ENCODE data around the gene SLAMF6. TPM values are rescaled to one million over a fixed set of nuclear protein-coding genes. Genes with fewer than 3 reads are reported as not detected.

SLAMF6 gene
- total and polyA plus RNA-seq, 12 donors: 0.11 to 1.8 (median 0.97) TPM; not detected in 1

DNA sequence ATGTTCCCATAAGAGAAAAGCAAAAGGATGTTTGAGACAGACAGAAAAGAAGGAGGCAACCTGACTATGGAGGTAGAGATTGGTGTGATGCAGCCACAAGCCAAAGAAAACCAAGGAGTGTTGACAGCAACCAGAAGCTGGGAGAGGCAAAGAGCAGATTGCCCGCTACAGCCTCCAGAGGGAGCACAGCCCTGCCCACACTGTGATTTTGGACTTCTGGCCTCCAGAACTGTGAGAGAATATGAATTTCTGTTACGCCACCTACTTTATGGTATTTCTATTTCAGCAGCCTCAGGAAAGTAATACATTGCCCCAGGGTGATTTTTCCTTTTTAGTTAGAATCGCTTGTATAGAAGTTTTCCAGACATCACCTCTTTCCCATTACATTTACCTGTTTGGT, 28.4 kb downstream of the SLAMF6 start:
- no peaks in the 10 kb centered on the region for H3K4me1 ChIP-seq (replicated peaks in 1 of 2)
- no peak overlapping the region for H3K27ac ChIP-seq
- H3K4me3 ChIP-seq: no peak overlapping the region
- no peaks in the 10 kb centered on the region for H3K27me3 ChIP-seq
- DNase-seq: no peak
- no peaks in the 10 kb centered on the region for H3K9me3 ChIP-seq (replicated peaks in 1 of 3)
- TF ChIP-seq, protein P1, sequence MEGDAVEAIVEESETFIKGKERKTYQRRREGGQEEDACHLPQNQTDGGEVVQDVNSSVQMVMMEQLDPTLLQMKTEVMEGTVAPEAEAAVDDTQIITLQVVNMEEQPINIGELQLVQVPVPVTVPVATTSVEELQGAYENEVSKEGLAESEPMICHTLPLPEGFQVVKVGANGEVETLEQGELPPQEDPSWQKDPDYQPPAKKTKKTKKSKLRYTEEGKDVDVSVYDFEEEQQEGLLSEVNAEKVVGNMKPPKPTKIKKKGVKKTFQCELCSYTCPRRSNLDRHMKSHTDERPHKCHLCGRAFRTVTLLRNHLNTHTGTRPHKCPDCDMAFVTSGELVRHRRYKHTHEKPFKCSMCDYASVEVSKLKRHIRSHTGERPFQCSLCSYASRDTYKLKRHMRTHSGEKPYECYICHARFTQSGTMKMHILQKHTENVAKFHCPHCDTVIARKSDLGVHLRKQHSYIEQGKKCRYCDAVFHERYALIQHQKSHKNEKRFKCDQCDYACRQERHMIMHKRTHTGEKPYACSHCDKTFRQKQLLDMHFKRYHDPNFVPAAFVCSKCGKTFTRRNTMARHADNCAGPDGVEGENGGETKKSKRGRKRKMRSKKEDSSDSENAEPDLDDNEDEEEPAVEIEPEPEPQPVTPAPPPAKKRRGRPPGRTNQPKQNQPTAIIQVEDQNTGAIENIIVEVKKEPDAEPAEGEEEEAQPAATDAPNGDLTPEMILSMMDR (IDR thresholded peaks at IDR 0.05): no peak
- TF ChIP-seq POLR2A (IDR thresholded peaks at IDR 0.05): no peak
- no peaks in the 10 kb centered on the region for H3K36me3 ChIP-seq (replicated peaks in 1 of 2)
- 70 to 81% (median 78%) methylated on average over 3 of the region's 3 CpGs for WGBS, 4 donors
- intact Hi-C loops (cut with DNase I): no loop called here

DNA sequence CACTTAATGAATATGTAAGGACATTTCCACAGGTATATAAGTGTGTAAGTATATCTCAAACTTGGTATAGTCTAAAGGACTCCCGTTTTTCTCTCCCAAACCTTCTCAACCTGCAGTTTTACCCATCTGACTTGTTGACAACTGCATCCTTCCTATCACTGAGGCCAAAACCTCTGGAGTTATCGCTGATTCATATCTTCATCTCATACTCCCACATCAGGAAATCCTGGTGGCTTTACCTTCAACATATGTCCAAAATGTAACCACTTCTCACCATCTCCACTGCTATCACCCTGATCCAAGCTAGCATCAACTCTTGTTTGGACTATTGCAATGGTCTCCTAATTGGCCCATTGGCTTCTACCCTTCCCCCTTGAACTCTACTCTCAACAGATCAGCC, 30.4 kb downstream of the SLAMF6 start:
- 59 to 71% (median 64%) methylated on average over 2 of the region's 2 CpGs for WGBS, 4 donors
- Histone ChIP-seq H3K27ac (no peak overlapping the region), H3K4me1 (replicated peaks in 1 of 2) (no peaks in the 10 kb centered on the region), H3K4me3 (no peak overlapping the region), H3K27me3 (no peaks in the 10 kb centered on the region), H3K36me3 (replicated peaks in 1 of 2) (no peaks in the 10 kb centered on the region), H3K9me3 (replicated peaks in 1 of 3) (no peaks in the 10 kb centered on the region)
- no peak for TF ChIP-seq POLR2A (IDR thresholded peaks at IDR 0.05)
- TF ChIP-seq, protein P1 (IDR thresholded peaks at IDR 0.05): no peak
- intact Hi-C loops (cut with DNase I): no loop called here
- no peak for DNase-seq

DNA sequence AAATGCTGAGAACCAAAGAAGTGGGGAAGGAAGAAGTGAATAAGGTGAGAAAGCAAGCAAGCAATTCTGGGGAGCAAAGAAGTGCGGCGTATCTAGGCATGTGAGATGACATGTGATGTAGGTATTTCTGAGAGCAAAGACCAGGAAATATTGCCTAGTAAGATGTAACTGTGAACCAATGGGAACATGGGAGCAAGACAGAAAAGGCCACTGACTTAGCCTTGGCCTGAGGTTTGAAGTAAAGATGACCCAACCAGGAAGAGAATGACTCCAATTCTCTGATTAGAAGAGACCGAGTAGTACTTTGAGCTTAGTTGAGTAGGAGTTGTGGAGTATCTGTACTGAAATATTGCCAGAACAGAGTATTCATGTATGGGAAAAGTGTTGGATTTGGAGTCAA, 31.1 kb downstream of the SLAMF6 start:
- no peak for DNase-seq
- no peaks in the 10 kb centered on the region for H3K9me3 ChIP-seq (replicated peaks in 1 of 3)
- H3K4me3 ChIP-seq: no peak overlapping the region
- no peaks in the 10 kb centered on the region for H3K27me3 ChIP-seq
- no peak overlapping the region for H3K27ac ChIP-seq
- intact Hi-C loops (cut with DNase I): no loop called here
- no peaks in the 10 kb centered on the region for H3K4me1 ChIP-seq (replicated peaks in 1 of 2)
- no peak for TF ChIP-seq POLR2A (IDR thresholded peaks at IDR 0.05)
- TF ChIP-seq, protein P1 (IDR thresholded peaks at IDR 0.05): no peak
- H3K36me3 ChIP-seq (replicated peaks in 1 of 2): no peaks in the 10 kb centered on the region
- 83 to 86% (median 85%) methylated on average over 3 of the region's 3 CpGs for WGBS, 4 donors

DNA sequence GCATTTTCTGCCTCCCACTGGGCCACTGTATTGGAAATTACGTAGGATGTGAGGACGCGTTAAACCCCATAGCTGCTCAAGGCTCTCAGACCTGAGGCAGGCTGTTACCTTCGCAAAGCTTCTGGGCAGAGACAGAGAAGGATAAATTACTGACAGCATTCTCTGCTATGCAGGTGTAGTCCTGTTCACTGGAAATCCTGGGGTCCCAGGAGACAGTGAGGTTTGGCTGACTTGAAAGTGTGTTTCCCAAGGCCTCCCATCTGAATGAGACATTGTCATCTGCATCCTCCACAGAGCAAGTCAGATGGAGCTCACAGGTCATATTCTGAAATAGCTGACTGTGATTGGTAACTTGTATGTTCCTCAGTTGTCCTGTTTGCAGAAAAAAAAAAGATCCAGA, 32.0 kb downstream of the SLAMF6 start:
- Histone ChIP-seq H3K4me3 (no peak overlapping the region), H3K27ac (no peak overlapping the region), H3K36me3 (replicated peaks in 1 of 2) (no peaks in the 10 kb centered on the region), H3K4me1 (replicated peaks in 1 of 2) (no peaks in the 10 kb centered on the region), H3K9me3 (replicated peaks in 1 of 3) (no peaks in the 10 kb centered on the region), H3K27me3 (no peaks in the 10 kb centered on the region)
- WGBS, 4 donors: 76 to 88% (median 84%) methylated on average over 4 of the region's 4 CpGs
- no peak for DNase-seq
- TF ChIP-seq, protein P1 (IDR thresholded peaks at IDR 0.05): no peak
- no peak for TF ChIP-seq POLR2A (IDR thresholded peaks at IDR 0.05)
- intact Hi-C loops (cut with DNase I): no loop called here
